HepG2 (cell line): ENCODE measurements around the gene DCUN1D3. TPM values are rescaled to one million over a fixed set of nuclear protein-coding genes. Genes with fewer than 3 reads are reported as not detected.
A peak's percentile ranks its signal among the peaks of the same experiment; 100 is the strongest.

Experiments
- FOXP1 ChIP-seq, 2 experiments: fragments of 450-650 bp in 1 of 2; IDR thresholded peaks; 2 replicates each; pipeline ENCODE4 v1.6.1; 2017 to 2018; ENCODE audit warnings: antibody characterized with exemption in 1 of 2
- GATAD1 ChIP-seq: IDR thresholded peaks from 2 replicates; pipeline ENCODE4 v1.6.1; 2016; ENCODE audit warnings: missing genetic modification reagents, missing compliant biosample characterization
- HNRNPL ChIP-seq: fragments of 200-400 bp; formaldehyde crosslinking; IDR thresholded peaks from 2 replicates; pipeline ENCODE4 v1.6.1; 2017; ENCODE audit warnings: mild to moderate bottlenecking, low read depth, low read length
- KAT7 ChIP-seq: IDR thresholded peaks from 2 replicates; pipeline ENCODE4 v1.6.1; 2018; ENCODE audit warnings: borderline replicate concordance, missing compliant biosample characterization
- MXI1 ChIP-seq: IDR thresholded peaks from 3 replicates; pipeline ENCODE4 v1.6.1; 2012; ENCODE audit warnings: low read depth, low read length, inconsistent platforms, borderline replicate concordance
- POLR2G ChIP-seq: fragments of 200-400 bp; formaldehyde crosslinking; IDR thresholded peaks from 2 replicates; pipeline ENCODE4 v1.6.1; 2018; ENCODE audit warnings: mild to moderate bottlenecking, low read depth, low read length, moderate library complexity
- REL ChIP-seq: sonication (generic); formaldehyde crosslinking; conservative IDR thresholded peaks from 2 replicates; pipeline ENCODE4 v1.8.0; 2022; ENCODE audit warnings: mild to moderate bottlenecking, missing genetic modification reagents, moderate library complexity
- SOX13 ChIP-seq, 3 experiments: fragments of 450-650 bp in 1 of 3; sonication (generic) in 1 of 3; formaldehyde crosslinking in 1 of 3; IDR thresholded peaks in 2 of 3; conservative IDR thresholded peaks in 1 of 3; 2 replicates each; pipeline versions ENCODE4 v1.5.0 to v1.6.1; 2016 to 2020; ENCODE audit warnings: antibody characterized with exemption in 1 of 3, mild to moderate bottlenecking in 1 of 3, missing compliant biosample characterization in 1 of 3, missing genetic modification reagents in 1 of 3, moderate library complexity in 1 of 3
- TMF1 ChIP-seq: sonication (generic); formaldehyde crosslinking; IDR thresholded peaks from 2 replicates; pipeline ENCODE4 v1.8.1; 2022; ENCODE audit warnings: low read depth, missing genetic modification reagents
- ZKSCAN5 ChIP-seq: sonication (generic); formaldehyde crosslinking; IDR thresholded peaks from 2 replicates; pipeline ENCODE4 v1.5.1; 2020; ENCODE audit warnings: mild to moderate bottlenecking, missing genetic modification reagents
- ZNF607 ChIP-seq: sonication (generic); formaldehyde crosslinking; IDR thresholded peaks from 2 replicates; pipeline ENCODE4 v1.5.1; 2020; ENCODE audit warnings: missing genetic modification reagents, mild to moderate bottlenecking, borderline replicate concordance
- ZNF660 ChIP-seq: sonication (generic); formaldehyde crosslinking; IDR thresholded peaks from 2 replicates; pipeline ENCODE4 v1.5.1; 2020; ENCODE audit warnings: mild to moderate bottlenecking, low read depth, missing genetic modification reagents, borderline replicate concordance
- ZNF788 ChIP-seq: sonication (generic); formaldehyde crosslinking; IDR thresholded peaks from 2 replicates; pipeline ENCODE4 v1.5.0; 2020; ENCODE audit warnings: mild to moderate bottlenecking, missing genetic modification reagents, borderline replicate concordance
- ZZZ3 ChIP-seq: sonication (generic); formaldehyde crosslinking; IDR thresholded peaks from 2 replicates; pipeline ENCODE4 v1.4.0; 2020; ENCODE audit warnings: missing genetic modification reagents, mild to moderate bottlenecking, borderline replicate concordance
- polyA plus RNA-seq, 8 experiments: library from polyadenylated mRNA; depleted of rRNA in 3 of 8; stranded (reverse) in 7 of 8; unstranded in 1 of 8; fragments of >200 nt; fragmentation: Illumina TruSeq in 4 of 8; extraction: Trizol in 4 of 8; gene quantifications; 2 replicates each; pipeline versions ENCODE4 v1.2.1 to v1.2.3, GENCODE V29; 2011 to 2016; ENCODE audit warnings: low read depth in 4 of 8, missing spikeins in 1 of 8, mixed read lengths in 1 of 8; ENCODE audit not compliant: insufficient read depth in 1 of 8
- total RNA-seq, 5 experiments: library from RNA; depleted of rRNA; stranded (reverse); fragments of >200 nt; fragmentation: Illumina TruSeq; extraction: Trizol; gene quantifications; 2 replicates each; pipeline ENCODE4 v1.2.3, GENCODE V29; 2016; ENCODE audit warnings: low read depth in 1 of 5
- TF ChIP-seq, protein P1 (sequence below): sonication (generic); formaldehyde crosslinking; IDR thresholded peaks from 2 replicates; pipeline ENCODE4 v1.8.0; 2022; ENCODE audit warnings: missing genetic modification reagents, low read depth, mild to moderate bottlenecking, borderline replicate concordance
- TF ChIP-seq, protein P2 (sequence below): sonication (generic); formaldehyde crosslinking; IDR thresholded peaks from 2 replicates; pipeline ENCODE4 v1.5.0; 2020; ENCODE audit warnings: missing genetic modification reagents
- TF ChIP-seq, protein P3 (sequence below): sonication (generic); formaldehyde crosslinking; IDR thresholded peaks from 2 replicates; pipeline ENCODE4 v1.4.0; 2020; ENCODE audit warnings: missing genetic modification reagents
- TF ChIP-seq, protein P4 (sequence below): sonication (generic); formaldehyde crosslinking; IDR thresholded peaks from 2 replicates; pipeline ENCODE4 v1.4.0; 2020; ENCODE audit warnings: missing genetic modification reagents
- TF ChIP-seq, protein P5 (sequence below): sonication (generic); formaldehyde crosslinking; IDR thresholded peaks from 2 replicates; pipeline ENCODE4 v1.8.0; 2022; ENCODE audit warnings: mild to moderate bottlenecking, missing genetic modification reagents, moderate library complexity

The DCUN1D3 gene
- total and polyA plus RNA-seq, 2 of the 13 experiments (the other 11 are each of a cell fraction or from before 2014, with no cell fraction given), result 5.0 to 19.3 TPM

DNA sequence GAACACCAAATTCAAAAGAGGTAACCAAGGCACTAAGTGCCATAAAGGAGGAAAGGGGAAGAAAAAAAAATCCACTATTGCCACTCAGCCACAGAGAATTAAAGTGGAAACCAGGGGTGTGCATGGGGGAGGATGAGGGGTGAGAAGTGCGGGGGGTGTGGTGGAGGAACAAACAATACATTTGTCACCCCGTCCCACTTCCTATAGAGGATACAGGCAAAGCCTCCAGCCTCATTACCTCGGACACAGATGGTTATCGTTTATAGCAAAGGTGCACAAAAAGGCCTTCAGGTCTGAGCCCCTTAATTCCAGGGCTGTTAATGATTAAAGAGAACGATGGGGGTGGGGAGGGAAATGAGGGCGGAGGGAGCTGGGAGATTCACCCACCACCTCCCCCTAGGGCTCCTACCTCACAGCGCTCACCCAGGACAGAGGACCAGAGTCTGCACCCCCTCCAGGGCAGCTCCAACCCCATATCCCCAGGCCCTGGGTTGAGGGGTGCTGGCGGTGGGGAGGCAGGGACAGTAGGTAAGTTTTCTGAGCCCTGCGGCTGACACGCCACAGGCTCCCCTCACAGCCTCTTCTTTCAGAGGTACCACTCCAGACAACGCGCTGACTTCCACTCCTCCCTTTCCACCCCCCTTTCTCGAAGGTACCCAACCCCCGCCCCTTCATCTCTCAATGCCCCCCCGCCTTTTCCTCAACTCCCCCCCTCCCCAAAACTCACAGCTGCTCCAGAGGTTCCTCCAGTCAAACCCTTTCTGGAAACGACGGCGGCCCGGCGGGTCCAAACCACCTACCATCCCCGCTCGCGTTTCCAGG lies 470 bp downstream of the DCUN1D3 start (continued):
- TF ChIP-seq, protein P1, sequence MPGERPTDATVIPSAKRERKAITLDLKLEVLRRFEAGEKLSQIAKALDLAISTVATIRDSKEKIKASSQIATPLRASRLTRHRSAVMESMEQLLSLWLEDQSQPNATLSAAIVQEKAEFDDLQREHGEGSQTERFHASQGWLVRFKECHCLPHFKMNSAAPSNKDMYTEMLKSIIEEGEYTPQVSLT (CRISPR knock-in tag), result no peak
- TF ChIP-seq ZNF660 (CRISPR knock-in tag), result no peak
- TF ChIP-seq, protein P2, sequence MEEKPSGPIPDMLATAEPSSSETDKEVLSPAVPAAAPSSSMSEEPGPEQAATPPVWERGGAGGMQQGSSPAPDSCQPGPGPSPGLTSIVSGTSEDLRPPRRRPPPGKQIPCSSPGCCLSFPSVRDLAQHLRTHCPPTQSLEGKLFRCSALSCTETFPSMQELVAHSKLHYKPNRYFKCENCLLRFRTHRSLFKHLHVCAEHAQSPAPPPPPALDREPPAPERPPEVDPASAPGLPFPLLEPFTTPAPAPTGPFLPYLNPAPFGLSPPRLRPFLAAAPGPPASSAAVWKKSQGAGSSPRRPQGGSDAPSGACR, result no peak; the same call in 1 of the 2 replicates
- TF ChIP-seq, protein P3, sequence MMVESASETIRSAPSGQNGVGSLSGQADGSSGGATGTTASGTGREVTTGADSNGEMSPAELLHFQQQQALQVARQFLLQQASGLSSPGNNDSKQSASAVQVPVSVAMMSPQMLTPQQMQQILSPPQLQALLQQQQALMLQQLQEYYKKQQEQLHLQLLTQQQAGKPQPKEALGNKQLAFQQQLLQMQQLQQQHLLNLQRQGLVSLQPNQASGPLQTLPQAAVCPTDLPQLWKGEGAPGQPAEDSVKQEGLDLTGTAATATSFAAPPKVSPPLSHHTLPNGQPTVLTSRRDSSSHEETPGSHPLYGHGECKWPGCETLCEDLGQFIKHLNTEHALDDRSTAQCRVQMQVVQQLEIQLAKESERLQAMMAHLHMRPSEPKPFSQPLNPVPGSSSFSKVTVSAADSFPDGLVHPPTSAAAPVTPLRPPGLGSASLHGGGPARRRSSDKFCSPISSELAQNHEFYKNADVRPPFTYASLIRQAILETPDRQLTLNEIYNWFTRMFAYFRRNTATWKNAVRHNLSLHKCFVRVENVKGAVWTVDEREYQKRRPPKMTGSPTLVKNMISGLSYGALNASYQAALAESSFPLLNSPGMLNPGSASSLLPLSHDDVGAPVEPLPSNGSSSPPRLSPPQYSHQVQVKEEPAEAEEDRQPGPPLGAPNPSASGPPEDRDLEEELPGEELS (CRISPR knock-in tag), result no peak; the same call in none of the 2 replicates
- TF ChIP-seq MXI1, result peak; percentile 51; the same call in 1 of the 3 replicates
- no peak for TF ChIP-seq FOXP1 (IDR thresholded peaks at IDR 0.05)
- TF ChIP-seq FOXP1 (CRISPR knock-in tag; IDR thresholded peaks at IDR 0.05), result peak; percentile 43; the same call in 1 of the 2 replicates
- TF ChIP-seq HNRNPL, result no peak
- peak; percentile 41; the same call in 1 of the 2 replicates for TF ChIP-seq SOX13 (IDR thresholded peaks at IDR 0.05)
- TF ChIP-seq SOX13 (CRISPR knock-in tag; conservative IDR thresholded peaks at IDR 0.05 in 1 of 2, IDR thresholded peaks at IDR 0.05 in 1 of 2), result peak in 1 of 2 experiments; percentile 44; a peak in 1 of 4 replicates
- peak; percentile 83 for TF ChIP-seq POLR2G
- no peak for TF ChIP-seq ZKSCAN5 (CRISPR knock-in tag)
- TF ChIP-seq ZZZ3 (CRISPR knock-in tag), result peak; percentile 49; the same call in 1 of the 2 replicates
- TF ChIP-seq ZNF607 (CRISPR knock-in tag), result no peak
- TF ChIP-seq TMF1 (CRISPR knock-in tag), result peak; percentile 87; the same call in 1 of the 2 replicates
- TF ChIP-seq, protein P4, sequence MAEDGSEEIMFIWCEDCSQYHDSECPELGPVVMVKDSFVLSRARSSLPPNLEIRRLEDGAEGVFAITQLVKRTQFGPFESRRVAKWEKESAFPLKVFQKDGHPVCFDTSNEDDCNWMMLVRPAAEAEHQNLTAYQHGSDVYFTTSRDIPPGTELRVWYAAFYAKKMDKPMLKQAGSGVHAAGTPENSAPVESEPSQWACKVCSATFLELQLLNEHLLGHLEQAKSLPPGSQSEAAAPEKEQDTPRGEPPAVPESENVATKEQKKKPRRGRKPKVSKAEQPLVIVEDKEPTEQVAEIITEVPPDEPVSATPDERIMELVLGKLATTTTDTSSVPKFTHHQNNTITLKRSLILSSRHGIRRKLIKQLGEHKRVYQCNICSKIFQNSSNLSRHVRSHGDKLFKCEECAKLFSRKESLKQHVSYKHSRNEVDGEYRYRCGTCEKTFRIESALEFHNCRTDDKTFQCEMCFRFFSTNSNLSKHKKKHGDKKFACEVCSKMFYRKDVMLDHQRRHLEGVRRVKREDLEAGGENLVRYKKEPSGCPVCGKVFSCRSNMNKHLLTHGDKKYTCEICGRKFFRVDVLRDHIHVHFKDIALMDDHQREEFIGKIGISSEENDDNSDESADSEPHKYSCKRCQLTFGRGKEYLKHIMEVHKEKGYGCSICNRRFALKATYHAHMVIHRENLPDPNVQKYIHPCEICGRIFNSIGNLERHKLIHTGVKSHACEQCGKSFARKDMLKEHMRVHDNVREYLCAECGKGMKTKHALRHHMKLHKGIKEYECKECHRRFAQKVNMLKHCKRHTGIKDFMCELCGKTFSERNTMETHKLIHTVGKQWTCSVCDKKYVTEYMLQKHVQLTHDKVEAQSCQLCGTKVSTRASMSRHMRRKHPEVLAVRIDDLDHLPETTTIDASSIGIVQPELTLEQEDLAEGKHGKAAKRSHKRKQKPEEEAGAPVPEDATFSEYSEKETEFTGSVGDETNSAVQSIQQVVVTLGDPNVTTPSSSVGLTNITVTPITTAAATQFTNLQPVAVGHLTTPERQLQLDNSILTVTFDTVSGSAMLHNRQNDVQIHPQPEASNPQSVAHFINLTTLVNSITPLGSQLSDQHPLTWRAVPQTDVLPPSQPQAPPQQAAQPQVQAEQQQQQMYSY (CRISPR knock-in tag), result no peak
- peak; percentile 74; the same call in 1 of the 2 replicates for TF ChIP-seq ZNF788
- TF ChIP-seq, protein P5, sequence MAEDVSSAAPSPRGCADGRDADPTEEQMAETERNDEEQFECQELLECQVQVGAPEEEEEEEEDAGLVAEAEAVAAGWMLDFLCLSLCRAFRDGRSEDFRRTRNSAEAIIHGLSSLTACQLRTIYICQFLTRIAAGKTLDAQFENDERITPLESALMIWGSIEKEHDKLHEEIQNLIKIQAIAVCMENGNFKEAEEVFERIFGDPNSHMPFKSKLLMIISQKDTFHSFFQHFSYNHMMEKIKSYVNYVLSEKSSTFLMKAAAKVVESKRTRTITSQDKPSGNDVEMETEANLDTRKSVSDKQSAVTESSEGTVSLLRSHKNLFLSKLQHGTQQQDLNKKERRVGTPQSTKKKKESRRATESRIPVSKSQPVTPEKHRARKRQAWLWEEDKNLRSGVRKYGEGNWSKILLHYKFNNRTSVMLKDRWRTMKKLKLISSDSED, result no peak
- TF ChIP-seq KAT7 (CRISPR knock-in tag), result peak; percentile 42; the same call in 1 of the 2 replicates
- TF ChIP-seq GATAD1 (CRISPR knock-in tag), result no peak; the same call in 1 of the 2 replicates
- no peak; the same call in 1 of the 2 replicates for TF ChIP-seq REL
